GM21825 (cell line): ENCODE data around the gene CEP41.

ENCODE experiments used
- ATAC-seq: cut with Tn5 transposase; IDR thresholded peaks from one replicate; pipeline ENCODE4 v1.9.1; 2021; ENCODE audit warnings: mild to moderate bottlenecking, moderate library complexity; ENCODE audit not compliant: unreplicated experiment

CEP41 gene

DNA sequence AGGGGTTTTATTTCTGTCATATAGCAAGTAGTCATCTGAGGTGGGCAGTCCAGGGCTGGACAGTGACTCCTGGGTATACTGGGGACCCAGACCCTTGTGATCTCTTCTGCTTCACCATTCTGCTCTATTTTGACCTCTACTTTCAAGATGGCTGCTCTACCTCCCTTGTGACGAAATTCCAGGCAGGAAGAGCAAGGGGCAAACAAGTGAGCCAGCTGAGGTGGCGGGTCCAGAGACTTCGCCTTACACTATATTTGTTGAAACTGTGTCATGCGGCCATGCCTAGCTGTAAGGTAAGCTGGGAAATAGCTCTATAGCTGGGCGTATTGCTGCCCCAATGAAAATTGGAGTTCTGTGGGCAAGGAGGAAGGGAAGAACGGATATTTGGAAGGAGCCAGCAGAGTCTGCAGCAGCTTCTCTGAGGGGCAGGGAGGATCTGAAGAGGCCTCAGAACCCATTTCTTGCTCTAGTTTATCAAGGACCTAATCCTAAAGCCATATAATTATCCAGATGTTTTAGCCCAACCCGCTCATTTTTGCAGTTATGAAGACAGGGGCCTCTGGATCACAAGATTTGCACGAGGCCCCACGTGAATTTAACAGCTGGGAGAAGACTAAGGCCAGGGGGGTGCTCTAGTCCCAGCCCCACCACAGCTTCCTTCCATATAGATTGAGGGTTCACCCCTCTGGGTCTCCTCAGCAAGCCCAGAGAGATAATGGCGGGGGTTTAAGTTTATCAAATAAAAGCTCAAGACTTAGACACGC lies 68.2 kb downstream of the CEP41 start:
- no peak for ATAC-seq

DNA sequence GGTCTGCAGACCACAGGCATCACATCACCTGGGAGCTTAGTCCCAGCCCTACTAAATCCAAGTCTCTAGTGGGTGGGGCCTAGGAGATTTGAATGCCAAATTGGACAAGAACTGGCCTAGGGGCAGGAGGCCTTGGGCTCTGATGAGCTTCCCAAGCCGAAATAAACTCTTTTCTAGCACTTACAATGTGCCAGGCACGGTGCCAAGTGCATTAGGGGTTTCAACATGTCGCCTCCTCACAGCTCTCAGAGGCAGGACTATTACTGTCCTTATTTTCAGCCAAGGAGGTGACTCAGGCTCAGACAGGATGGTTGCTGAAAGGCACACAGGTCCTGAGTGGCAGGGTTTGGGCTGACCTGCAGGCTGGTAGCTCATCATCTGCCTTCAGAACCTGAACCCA lies 69.8 kb downstream of the CEP41 start:
- ATAC-seq, result no peak

DNA sequence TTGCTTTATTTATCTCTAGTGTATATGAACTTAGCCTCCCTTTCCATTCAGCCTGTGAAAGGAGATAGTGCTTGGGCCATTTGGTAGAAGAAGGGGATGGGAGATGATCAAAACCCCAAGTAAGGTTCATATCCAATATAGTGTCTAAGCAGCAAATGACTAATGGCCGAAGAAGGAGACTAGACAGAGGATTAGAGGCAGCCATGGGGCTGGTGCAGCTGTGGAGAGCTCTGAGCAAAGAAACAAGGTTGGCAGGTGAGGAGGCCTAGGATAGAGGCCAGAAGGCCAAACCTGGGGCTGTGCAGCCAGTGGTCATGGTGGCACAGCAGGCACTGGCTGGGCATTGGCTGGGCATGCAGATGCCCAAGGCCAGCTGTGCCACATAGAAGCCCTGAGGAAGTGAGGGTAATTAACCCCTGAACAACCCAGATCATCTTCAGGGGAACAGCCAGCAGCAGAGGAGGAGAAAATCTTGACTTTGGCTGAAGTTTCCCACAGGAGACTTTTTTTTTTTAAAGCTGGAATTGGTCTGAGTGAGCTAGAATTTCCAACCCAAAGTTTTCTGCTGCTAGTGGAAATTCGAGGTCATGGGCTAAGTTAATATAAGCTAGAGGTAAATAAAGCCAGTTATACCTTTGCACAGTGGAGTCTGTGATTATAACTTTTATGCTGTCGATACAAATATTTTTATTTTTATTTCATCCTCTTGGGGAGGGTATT lies 70.8 kb downstream of the CEP41 start:
- no peak for ATAC-seq

DNA sequence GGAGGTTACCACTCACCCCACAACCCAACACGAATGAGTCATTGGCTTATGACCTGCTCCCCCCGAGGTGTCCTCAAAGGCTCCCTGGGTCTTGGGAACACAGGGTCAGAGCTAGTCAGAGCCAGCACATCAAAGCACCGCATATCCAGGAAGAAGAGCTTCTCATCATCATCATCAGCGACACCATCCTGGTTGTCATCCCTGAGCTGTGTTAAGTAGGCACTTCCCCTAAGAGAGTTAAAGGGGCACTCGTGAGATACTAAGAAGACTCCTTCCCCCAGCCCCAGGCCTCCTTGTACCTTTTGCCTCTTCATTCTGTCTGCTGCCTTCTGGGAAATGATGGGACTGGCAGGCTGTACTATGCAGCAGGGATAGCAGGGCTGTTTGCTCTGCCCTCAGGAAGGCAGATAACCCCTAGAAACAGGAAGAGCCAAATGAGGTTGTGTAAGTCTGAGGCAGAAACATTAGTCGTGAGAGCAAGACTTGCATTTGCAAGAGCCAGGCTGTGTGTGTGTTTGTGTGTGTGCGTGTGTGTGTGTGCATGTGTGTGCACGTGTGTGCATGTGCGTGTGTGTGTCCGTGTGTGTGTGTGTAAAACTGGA lies 71.6 kb downstream of the CEP41 start:
- ATAC-seq, result no peak

DNA sequence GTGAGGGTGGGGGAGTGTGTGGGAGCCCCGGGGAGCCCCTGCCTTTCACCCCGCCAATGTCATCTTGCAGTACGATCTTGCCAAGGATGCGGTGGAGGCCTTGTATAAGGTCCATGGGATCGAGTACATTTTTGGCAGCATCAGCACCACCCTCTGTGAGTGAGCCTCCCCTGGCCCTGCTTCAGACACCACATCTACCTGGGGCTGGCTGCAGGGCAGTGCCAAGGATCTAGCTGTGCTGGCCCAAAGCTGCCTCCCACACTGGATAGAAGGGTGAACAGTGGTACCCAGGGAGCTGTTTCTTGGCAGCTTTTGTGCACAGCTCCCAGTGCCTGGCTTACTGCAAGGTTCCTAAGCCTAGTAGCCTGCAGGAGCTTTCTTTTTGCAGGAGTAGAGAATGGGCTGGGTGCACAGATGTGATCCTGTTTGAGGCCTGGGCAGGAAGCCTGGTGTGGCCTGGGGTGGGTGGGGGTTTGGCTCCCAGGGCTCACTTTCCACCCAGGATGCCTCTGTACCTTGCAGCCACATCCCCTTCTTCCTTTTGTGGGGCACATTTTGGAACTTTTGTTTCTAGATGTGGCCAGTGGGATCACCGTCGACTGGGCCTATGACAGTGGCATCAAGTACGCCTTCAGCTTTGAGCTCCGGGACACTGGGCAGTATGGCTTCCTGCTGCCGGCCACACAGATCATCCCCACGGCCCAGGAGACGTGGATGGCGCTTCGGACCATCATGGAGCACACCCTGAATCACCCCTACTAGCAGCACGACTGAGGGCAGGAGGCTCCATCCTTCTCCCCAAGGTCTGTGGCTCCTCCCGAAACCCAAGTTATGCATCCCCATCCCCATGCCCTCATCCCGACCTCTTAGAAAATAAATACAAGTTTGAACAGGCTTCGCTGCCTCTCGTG lies 72.7 kb downstream of the CEP41 start:
- no peak for ATAC-seq

DNA sequence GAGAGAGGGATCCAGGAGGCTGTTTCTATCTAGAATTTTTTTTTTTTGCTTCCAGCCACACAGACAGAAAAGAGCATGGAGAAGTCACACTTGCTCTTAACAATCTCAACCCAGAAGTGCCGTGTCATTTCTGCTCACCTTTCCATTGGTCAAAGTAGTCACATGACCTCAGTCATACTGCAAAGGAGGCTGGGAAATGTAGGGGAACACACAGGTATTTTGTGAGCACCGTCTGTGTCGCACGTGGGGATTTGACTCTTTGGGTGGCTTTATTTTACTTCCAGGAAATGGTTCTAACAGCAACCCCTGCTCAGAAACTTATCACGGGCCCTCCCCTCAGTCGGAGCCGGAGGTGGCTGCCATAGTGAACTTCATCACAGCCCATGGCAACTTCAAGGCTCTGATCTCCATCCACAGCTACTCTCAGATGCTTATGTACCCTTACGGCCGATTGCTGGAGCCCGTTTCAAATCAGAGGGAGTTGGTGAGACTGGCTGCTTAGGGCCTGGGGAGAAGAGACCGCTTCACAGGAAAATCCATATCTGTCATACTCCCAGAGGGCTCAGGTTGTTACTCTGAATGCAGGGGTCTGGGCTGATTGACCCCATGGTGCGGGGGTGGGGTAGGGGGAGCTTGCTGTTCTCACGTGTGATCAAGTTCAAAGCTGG lies 73.6 kb downstream of the CEP41 start:
- ATAC-seq, result no peak

DNA sequence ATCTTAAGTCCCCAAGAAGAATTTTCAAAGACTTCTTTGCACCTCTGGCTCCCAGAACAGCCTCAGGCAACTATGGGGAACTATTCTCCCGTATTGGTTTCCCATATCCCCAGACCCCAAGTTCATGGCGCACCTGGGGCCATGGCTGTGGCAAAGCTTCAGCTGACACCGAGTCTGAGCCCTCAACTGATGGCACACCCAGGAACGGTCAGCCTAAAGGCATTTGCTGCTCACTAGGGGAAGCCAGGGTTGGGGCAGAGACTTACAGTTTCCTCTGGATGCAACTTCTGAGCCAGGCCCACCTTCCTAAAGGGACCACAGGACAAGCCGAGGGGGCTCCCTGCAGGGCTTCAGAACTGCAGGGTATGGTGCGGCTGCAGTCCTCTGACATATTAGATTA lies 74.3 kb downstream of the CEP41 start:
- no peak for ATAC-seq

DNA sequence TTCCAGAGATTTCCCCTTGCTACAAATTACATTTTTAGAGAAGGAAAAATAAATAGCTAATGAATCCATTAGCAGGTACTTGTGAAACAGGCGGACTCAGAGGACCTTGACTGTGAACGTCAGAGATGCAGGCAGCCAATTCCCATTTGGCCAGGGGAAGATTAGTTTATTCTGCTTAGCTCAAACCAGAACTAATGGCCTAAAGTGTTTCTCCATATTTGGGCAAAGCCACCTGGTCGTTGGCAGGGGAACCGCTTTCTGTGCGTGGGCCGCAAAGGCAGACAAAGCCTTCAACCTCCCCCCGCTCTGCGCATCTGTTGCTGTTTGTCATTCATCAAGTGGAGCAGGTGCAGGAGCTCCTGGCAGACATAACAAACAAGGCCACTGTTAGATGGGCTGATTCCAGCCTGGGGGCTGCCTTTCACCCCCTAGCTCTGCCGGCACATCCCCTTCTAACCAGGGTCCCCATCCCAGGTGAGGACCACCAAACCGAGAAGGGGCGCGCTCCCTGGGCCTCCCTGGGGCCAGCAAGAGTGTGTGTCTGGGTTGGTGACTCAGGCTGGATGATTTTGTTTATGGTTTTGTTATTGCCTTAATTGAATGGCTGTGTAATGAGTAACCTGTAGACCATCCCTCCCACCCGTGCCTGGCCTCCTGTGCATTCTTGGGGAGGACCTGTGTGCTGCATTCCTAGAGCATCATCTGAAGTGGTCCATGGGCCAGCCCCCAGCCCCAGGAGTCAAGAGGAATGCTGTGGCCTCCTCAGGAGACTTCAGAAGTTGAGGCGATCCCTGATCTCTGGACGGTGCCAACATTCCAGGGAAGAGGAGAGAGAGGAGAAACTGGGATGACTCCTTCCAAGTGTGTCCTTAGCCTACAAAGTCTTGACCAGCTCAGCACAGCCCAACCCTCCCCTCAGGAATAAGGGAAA lies 75.0 kb downstream of the CEP41 start:
- peak; percentile 42 for ATAC-seq

DNA sequence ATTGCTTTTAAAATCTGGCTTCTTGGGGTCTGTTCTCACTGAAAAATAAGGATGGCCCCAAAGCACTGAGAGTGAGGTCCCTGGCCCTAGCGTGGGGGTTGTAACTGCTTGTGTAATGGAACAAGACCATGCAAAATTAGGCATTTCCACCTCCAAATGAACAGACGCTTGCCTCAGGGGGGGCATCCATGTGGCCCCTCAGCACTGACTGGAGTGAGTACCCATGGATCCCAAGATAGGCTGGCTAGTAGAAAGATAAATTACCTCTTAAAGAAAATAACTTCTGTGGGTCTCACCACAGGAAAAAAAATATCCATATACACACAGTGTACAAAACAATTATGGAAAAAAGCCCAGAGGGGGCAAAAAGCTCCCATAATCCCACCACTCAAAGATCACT lies 75.7 kb downstream of the CEP41 start:
- ATAC-seq, result no peak

DNA sequence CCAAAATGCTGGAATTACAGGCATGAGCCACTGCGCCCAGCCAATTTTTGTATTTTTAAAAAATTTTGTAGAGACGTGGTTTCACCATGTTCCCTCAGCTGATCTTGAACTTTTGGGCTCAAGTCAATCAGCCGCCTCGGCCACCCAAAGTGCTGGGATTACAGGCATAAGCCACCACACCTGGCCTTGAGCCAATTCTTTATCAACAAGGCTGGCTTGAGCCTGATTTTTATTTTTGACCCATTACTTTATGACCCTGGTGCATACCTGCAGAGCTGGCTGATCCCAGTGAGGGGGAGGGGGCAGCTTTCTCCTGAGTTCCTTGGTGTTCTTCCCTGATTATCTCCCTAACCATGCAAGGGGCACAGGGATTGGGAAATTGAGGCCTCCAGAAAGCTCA lies 76.4 kb downstream of the CEP41 start:
- no peak for ATAC-seq

DNA sequence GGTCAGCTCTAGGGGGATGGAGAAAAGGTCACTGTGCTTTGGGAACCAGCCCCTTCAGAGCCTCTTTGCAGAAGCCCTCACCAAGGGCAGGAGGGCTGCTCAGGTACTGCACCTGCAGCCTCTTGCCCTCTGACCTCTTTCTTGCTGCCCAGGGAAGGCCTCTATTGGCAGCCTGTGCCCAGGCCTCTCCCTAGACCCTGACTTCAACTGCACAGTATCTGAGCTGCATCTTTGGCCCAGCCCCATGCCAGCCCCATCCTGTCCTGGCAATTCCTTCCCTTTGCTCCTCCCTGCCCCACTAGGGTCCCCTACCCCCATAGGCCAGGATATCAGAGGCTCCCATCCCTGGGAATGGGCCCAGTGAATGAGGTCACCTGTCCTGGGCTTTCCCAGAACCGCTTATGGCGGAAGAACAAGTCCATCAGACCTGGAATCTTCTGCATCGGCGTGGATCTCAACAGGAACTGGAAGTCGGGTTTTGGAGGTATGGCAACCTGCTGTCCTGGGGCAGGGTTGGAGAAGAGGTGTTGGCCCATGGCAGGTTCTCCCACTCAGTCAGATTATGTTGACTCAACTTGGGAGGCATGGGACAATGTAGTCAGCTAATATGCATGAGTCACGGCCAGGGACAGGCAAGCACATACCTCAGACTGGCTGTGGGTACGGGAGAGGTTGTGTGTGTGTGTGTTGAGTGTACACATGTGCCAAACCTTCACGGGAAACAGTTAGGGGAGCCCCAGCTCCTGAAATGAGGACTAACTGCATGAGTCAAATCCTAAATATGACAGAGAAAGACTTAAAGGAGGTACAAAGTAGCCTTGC lies 77.6 kb downstream of the CEP41 start:
- peak; percentile 44 for ATAC-seq

DNA sequence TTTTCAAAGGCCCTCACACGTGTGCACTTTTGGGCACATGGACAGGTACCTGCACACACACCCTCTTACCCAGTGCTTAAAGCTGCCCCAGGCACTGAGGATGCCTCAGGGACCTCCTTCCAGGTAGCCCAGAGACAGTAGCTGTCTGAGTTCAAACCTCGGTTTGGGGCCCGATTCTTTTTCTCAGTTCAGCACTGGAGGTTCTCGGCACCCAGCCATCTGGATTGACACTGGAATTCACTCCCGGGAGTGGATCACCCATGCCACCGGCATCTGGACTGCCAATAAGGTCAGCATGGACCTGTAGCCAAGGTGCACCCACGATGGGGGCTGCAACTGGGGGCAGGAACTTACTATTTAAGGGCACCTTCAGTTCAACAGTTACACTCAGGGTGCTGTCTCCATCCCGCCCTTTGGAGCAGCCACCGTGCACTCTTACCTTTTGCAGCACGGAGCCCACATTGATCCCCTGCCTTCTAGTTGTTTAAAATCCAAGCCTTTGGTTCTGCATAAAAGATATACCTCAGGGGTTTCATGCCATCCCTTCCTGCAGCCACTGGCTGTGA lies 78.5 kb downstream of the CEP41 start:
- no peak for ATAC-seq

DNA sequence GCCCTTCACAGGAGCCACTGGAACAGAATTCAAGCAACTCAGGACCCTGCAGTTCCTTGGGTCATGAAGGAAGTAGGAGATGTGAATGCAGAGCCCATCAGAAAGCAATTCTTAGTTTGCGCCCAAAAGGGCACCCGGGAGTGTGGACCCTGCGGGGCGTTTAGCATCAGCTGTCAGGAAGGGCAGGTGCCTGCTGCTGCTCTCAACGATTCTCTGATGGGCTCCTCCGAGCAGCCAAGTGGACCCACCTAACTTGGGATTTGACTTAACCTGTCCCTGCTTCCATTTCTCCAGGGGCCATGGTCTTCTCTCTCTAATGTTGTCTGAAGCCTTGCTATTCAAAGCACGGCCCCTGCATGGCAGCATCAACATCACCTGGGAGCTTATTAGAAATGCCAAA lies 79.1 kb downstream of the CEP41 start:
- no peak for ATAC-seq

DNA sequence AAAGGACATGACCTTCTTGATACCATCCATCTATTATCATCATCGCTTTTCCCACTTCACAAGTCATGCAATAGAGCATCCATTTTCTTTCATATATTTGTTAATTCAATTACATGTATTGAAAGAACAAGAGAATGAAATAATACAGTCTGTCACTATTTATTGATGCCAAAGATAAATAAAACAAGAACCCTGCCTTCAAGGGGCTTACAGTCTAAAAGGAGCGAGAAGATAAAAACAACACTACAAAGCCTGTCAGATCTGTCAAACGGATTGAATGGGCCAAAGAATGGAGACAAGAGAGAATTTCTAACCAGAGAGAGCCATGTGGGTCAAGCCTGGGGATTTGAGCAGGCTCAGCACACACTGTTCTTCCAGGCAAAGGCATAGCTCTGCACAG lies 80.3 kb downstream of the CEP41 start:
- no peak for ATAC-seq

DNA sequence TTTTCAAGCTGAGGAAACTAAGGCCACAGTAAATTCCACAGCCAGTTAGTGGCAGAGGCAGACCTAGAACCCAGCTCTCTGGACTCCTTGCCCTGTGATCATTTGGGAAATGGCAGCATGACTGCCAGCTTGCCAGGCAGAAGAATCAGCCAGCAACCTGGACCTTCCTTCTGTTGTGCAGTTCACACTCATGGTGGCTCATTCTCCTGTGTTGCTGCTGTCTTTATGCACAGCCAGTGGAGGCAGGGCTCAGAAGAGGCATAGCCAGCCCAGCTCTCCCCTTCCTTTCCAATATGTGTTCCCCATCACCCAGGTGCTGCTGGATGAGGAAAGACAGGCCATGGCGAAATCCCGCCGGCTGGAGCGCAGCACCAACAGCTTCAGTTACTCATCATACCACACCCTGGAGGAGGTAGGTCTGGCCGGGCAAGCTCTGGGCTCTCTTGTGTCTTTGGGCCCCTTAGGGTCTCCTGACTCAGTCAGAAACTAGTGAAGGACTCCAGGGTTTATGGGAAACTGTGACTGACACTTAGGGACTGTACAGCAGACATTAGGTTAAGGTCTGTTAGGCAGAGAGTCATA lies 81.4 kb downstream of the CEP41 start:
- ATAC-seq, result no peak

DNA sequence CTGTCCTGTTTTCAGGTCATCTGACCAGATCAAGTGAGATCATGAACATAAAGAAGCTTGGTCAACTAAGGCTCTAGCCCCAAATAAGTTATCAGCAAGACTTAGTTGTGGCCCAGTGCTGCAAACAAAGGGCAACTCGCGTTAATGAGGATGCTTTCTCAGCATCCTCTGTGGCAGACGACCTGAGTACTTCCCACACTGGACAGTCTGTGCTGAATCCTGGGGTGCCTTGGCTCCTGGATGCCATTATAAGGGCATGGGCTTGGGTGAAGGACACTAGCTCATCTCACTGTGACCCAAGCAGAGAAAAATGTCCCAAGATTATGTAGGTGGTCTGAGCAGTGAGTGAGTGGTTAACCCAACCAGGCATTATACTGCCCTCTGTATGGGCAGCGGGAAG lies 82.3 kb downstream of the CEP41 start:
- no peak for ATAC-seq

DNA sequence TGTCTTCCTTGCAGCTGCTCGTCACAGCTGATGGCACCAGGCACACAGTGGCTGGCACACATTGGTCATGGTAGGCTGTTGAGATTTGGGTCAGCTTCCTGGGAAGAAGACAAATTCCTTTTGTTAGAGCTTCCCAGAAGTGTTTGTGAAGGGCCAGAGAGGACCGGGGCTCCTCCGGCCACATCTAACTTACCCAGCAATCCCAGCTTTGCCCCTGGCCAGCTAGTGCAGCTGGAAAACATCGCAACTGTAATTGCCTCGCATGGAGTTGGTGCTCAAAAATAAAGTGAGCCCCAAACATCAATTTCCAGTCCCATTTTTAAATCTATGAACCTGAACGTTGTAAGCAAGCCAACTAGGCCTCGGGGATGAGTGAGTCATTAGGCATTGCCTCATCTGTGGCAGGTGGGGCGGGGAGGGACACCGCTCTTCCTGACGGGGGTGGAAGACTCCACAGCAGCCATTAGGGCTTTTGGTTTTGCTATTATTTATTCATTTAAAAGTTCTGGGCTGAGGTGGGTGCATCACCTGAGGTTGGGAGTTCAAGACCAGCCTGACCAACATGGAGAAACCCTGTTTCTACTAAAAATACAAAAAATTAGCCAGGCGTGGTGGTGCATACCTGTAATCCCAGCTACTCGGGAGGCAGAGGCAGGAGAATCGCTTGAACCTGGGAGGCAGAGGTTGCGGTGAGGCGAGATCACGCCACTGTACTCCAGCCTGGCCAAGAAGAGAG lies 83.8 kb downstream of the CEP41 start:
- ATAC-seq, result no peak
